GM12891 (cell line): ENCODE data around the gene MGAT2.

Experiments used
- POLR2A ChIP-seq: IDR thresholded peaks from 2 replicates; pipeline ENCODE4 v1.6.1; 2011; ENCODE audit warnings: low read depth, low read length, control low read depth
- POLR2AphosphoS5 ChIP-seq: IDR thresholded peaks from 2 replicates; pipeline ENCODE4 v1.6.1; 2011; ENCODE audit warnings: low read depth, low read length, control low read depth
- TAF1 ChIP-seq: IDR thresholded peaks from 2 replicates; pipeline ENCODE4 v1.6.1; 2011; ENCODE audit warnings: low read depth, low read length, control low read depth

DNA sequence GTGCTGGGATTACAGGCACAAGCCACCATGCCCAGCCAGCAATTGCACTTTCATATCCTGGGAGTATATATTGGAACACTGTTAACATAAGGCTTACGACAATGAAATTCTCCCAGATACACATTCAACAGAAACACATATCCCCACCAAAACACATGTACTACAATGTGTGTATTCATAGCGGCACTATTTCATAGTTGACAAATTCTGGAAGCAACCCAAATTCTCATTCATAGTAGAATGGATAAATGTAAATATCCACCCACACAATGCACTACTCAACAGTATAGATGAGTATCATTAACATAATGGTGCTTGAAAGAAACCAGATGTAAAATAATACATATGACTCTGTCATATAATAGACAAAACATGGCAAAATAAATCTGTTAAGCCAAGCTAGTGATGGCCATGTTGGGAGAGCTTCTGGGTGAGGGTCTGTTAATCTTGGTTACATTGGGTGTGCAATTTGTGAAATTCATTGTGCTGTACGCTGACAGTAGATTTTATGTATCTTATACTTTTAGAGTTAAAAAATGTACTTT, 17.0 kb downstream of the MGAT2 start:
- TF ChIP-seq TAF1 (no peak), POLR2A (no peak), POLR2AphosphoS5 (no peak)
